ENCODE data around the gene ID1. TPM values are rescaled to one million over a fixed set of nuclear protein-coding genes. Genes with fewer than 3 reads are reported as not detected.

ID1 gene, protein sequence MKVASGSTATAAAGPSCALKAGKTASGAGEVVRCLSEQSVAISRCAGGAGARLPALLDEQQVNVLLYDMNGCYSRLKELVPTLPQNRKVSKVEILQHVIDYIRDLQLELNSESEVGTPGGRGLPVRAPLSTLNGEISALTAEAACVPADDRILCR
- total RNA-seq (2022; extraction: Qiagen RNA extraction; ENCODE audit: low read depth) = 138 to 265 TPM (median 200 TPM) in 5 replicates

DNA sequence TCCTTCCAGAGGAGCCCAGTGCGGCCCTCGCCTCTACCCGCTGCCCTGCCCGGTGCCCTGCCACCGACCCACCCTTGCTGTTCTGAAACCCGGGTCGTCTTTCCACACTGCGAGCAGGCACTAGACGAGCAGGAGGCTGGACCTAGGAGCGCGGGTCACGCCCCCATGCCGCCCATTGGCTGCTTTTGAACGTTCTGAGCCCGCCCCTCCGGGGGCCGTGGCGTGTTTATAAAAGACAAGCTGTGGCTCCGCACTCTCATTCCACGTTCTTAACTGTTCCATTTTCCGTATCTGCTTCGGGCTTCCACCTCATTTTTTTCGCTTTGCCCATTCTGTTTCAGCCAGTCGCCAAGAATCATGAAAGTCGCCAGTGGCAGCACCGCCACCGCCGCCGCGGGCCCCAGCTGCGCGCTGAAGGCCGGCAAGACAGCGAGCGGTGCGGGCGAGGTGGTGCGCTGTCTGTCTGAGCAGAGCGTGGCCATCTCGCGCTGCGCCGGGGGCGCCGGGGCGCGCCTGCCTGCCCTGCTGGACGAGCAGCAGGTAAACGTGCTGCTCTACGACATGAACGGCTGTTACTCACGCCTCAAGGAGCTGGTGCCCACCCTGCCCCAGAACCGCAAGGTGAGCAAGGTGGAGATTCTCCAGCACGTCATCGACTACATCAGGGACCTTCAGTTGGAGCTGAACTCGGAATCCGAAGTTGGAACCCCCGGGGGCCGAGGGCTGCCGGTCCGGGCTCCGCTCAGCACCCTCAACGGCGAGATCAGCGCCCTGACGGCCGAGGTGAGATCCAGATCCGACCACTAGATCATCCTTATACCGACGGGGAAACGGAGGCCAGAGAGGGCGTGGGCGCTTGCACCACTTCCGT is at the start of gene ID1:
ID1 (plus strand) TSS at position 259 of the 871 bp plus-strand sequence; CDS start at position 358, 99 bp downstream.

DNA sequence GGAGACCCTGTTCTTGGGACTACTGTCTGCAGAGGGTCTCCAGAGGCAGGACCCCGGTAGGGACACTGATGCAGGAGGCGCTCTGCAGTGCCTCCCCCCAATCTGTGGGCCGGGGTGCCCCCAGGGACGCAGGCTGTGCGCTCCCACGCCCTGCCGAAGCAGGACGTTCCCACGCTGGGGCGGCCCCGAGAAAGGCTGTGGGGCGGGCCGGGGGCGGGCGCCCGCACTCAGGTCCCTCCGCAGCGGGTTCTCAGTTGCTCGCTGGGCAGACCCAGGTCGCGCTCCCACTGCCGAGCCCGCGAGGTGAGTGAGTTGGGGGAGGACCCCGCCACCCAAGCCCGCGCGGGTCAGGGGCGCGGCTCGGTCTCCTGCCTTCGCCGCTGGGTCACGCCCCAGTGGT is 32.6 kb downstream of the ID1 start, which contains the start of gene COX4I2:
COX4I2 (plus strand) TSS at position 253 of the 400 bp plus-strand sequence. CDS start 1,106 bp downstream, outside the sequence.

Other genes with a start within 250 kb of the ID1 start
- gene DEFB118, start 236.7 kb upstream of the ID1 start, total RNA-seq (2022; extraction: Qiagen RNA extraction; ENCODE audit: low read depth) = not detected in 5 replicates
- not detected in 5 replicates for gene DEFB119, start 214.7 kb upstream of the ID1 start, total RNA-seq (2022; extraction: Qiagen RNA extraction; ENCODE audit: low read depth)
- gene DEFB121, start 199.1 kb upstream of the ID1 start, total RNA-seq (2022; extraction: Qiagen RNA extraction; ENCODE audit: low read depth) = not detected in 5 replicates
- not detected in 5 replicates for gene DEFB123, start 164.7 kb upstream of the ID1 start, total RNA-seq (2022; extraction: Qiagen RNA extraction; ENCODE audit: low read depth)
- not detected in 5 replicates for gene DEFB124, start 130.2 kb upstream of the ID1 start, total RNA-seq (2022; extraction: Qiagen RNA extraction; ENCODE audit: low read depth)
- 0.13 TPM in 2 of 5 replicates, not detected in the others for gene REM1, start 130.0 kb upstream of the ID1 start, total RNA-seq (2022; extraction: Qiagen RNA extraction; ENCODE audit: low read depth)
- gene HM13, start 90.8 kb upstream of the ID1 start, total RNA-seq (2022; extraction: Qiagen RNA extraction; ENCODE audit: low read depth) = 207 to 259 TPM (median 239 TPM) in 5 replicates
- not detected in 5 replicates for gene COX4I2, start 32.6 kb downstream of the ID1 start, total RNA-seq (2022; extraction: Qiagen RNA extraction; ENCODE audit: low read depth)
- 140 to 174 TPM (median 151 TPM) in 5 replicates for gene BCL2L1, start 117.6 kb downstream of the ID1 start, total RNA-seq (2022; extraction: Qiagen RNA extraction; ENCODE audit: low read depth)
- 98.8 to 113 TPM (median 111 TPM) in 5 replicates for gene TPX2, start 134.0 kb downstream of the ID1 start, total RNA-seq (2022; extraction: Qiagen RNA extraction; ENCODE audit: low read depth)
- gene MYLK2, start 214.1 kb downstream of the ID1 start, total RNA-seq (2022; extraction: Qiagen RNA extraction; ENCODE audit: low read depth) = 0.44 to 0.88 TPM (median 0.60 TPM) in 5 replicates
- 0.55 to 1.6 TPM (median 1.1 TPM) in 5 replicates for gene FOXS1, start 240.3 kb downstream of the ID1 start, total RNA-seq (2022; extraction: Qiagen RNA extraction; ENCODE audit: low read depth)

Measured in A549 treated with DMSO at 1 μM for 4 hours (cell line).